H1 (cell line): ENCODE data around the gene NUDT3. TPM values are rescaled to one million over a fixed set of nuclear protein-coding genes. Genes with fewer than 3 reads are reported as not detected.

Experiments
- CHD1 ChIP-seq: IDR thresholded peaks from 2 replicates; pipeline ENCODE4 v1.6.1; 2012; ENCODE audit warnings: low read depth, low read length, improper control_type of control experiment
- CHD7 ChIP-seq: fragments of 300-600 bp; sonication (generic); IDR thresholded peaks from 2 replicates; pipeline ENCODE4 v1.7.1; 2012; ENCODE audit warnings: low read length, moderate library complexity, mild to moderate bottlenecking, inconsistent platforms; ENCODE audit not compliant: insufficient replicate concordance
- SP2 ChIP-seq: IDR thresholded peaks from 2 replicates; pipeline ENCODE4 v1.6.1; 2012; ENCODE audit warnings: mild to moderate bottlenecking, low read length, inconsistent platforms
- polyA plus RNA-seq, 7 experiments: library from polyadenylated mRNA; depleted of rRNA in 3 of 7; stranded (reverse) in 5 of 7; unstranded in 2 of 7; fragments of >200 nt in 5 of 7; fragments of 200-250 nt in 2 of 7; gene quantifications; 1 replicate in 5 of 7; 2 replicates in 1 of 7; 4 replicates in 1 of 7; pipeline versions ENCODE4 v1.2.1 to v1.2.3, GENCODE V29; 2011 to 2013; ENCODE audit warnings: missing spikeins in 2 of 7, mixed read lengths in 2 of 7
- total RNA-seq: library from RNA; stranded (reverse); fragmentation: NEBNext Ultra II Directional; extraction: Animal tissue kit (Norgen Biotek cat#: 25700); gene quantifications from 2 replicates; pipeline ENCODE4 v1.2.1, GENCODE V29; 2021

NUDT3 gene
- total and polyA plus RNA-seq, 2 of the 8 experiments (the other 6 are each of a cell fraction or from before 2014, with no cell fraction given): 14.1 to 36.9 TPM

GRCh38 chr6:34319471-34319885 lies 73.0 kb downstream of the NUDT3 start (continued):
- TF ChIP-seq CHD7: no peak
- no peak for TF ChIP-seq SP2
- TF ChIP-seq CHD1: no peak
